ENCODE data around the gene UHMK1. TPM values are rescaled to one million over a fixed set of nuclear protein-coding genes. Genes with fewer than 3 reads are reported as not detected.

The UHMK1 gene, protein sequence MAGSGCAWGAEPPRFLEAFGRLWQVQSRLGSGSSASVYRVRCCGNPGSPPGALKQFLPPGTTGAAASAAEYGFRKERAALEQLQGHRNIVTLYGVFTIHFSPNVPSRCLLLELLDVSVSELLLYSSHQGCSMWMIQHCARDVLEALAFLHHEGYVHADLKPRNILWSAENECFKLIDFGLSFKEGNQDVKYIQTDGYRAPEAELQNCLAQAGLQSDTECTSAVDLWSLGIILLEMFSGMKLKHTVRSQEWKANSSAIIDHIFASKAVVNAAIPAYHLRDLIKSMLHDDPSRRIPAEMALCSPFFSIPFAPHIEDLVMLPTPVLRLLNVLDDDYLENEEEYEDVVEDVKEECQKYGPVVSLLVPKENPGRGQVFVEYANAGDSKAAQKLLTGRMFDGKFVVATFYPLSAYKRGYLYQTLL
- 65.3 and 81.3 TPM in 2 replicates for total RNA-seq

DNA sequence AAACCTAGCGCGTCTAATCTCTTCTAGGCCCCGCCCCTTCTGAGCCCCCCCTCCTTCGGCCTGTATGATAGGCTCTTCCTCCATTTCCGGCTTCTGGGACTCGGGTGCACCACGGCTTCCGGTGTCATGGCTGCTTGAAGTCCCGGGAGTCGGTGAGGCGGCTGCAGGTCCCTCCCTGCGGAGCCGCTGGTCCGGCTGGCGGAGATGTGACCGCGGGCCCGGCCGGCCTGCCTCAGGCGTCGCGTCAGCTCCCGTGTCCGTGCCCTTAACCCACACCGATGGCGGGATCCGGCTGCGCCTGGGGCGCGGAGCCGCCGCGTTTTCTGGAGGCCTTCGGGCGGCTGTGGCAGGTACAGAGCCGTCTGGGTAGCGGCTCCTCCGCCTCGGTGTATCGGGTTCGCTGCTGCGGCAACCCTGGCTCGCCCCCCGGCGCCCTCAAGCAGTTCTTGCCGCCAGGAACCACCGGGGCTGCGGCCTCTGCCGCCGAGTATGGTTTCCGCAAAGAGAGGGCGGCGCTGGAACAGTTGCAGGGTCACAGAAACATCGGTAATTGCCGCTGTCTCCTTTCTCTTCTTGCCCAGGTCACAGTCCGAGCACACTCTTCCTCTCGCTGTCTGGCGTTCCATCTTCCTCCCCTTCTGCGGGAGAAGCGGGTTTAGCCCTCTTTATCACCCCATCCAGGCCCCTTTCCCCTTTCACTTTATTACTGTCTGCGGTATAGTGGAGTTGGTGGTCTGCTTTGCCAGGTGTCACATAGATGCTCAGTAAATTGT is at the start of gene UHMK1:
Gene UHMK1 (plus strand): TSS at position 96 of the 773 bp plus-strand sequence. CDS start 183 bp downstream, at position 279.

DNA sequence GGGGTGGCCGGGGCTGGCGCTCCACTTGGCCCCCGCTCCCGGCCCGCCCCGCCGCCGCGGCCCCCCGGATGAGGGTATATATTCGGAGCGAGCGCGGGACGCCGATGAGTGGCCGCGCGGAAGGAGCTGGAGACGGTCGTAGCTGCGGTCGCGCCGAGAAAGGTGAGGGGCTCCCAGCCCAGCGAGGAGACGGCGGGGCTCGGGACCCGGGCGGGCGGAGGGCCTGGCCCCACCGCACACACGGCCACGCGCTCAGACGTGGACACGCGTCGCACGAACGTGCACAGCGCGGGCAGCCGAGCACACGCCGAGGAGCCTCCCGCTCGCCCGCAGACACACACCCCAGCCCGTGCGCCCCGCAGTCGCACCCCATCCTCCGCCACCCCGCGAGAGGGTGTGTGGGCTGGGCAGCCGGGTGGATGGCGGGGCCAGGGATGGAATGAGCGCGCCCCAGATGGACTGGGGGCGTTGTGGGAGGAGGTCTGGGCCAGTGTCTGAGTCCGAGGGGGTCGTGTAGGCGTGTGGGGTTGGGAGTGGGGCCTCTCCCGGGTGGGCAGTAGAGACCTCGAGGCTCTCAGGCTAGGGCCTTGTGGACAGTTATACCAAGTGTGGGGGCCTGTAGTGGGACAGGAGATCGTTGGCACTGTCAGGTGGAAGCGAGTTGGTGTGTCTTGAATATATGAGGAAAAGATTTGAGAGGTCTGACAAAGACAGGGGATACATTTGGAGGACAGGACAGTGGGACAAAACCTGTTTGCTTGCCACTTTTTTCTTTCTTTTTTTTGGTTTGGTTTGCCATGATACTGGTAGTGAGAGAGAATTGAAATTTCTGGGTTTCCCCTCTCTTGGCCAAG is 64.2 kb downstream of the UHMK1 start, which contains the start of gene UAP1:
Gene UAP1 (plus strand): TSS at position 107 of the 854 bp plus-strand sequence. CDS start 4,347 bp downstream, outside the sequence.

Small RNAs within 50 kb of the gene (small RNA-seq; reads per million reads assigned to genes)
- not detected for gene UQCRBP2

Other genes with a start within 250 kb of the UHMK1 start
- gene SPATA46, start 121.0 kb upstream of the UHMK1 start, total RNA-seq = not detected in 2 replicates
- 1.3 and 2.3 TPM in 2 replicates for gene C1orf226, start 116.1 kb upstream of the UHMK1 start, total RNA-seq
- gene SH2D1B, start 85.7 kb upstream of the UHMK1 start, total RNA-seq = not detected in 2 replicates
- 112 and 130 TPM in 2 replicates for gene UAP1, start 63.9 kb downstream of the UHMK1 start, total RNA-seq
- 15.2 and 16.7 TPM in 2 replicates for gene DDR2, start 134.6 kb downstream of the UHMK1 start, total RNA-seq

All from vein endothelial cell (primary cell).